NCI-H187 (cell line): ENCODE measurements around the gene A1BG.

Experiments
- DNase-seq, 2 experiments: peaks; one replicate each; lab custom pipeline; 2025; lab: John Stamatoyannopoulos, UW

The A1BG gene

DNA sequence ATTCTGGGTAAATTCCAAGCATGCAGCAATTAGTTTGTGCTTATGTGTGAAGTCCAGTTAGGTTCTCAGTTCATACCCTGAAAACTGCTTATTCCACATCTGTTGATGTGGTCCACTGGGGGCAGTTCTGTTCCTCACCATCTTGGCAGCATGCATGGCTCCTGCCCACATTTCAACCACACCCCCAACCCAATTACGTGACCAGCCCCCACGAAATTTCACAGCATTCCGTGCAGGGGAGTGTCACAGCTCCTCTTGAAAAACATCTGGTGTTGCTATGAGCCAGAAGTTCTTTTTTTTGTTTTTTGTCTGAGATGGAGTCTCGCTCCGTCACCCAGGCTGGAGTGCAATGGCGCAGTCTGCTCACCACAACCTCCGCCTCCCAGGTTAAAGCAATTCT is 57.2 kb downstream of the A1BG start:
- DNase-seq, result no peak
